WERI-Rb-1 (cell line): ENCODE results near the gene SLC39A1.
A peak's percentile ranks its signal among the peaks of the same experiment; 100 is the strongest.
"Not testable (repeated sequence)": the region's sequence is repeated elsewhere in the genome, so short reads cannot be mapped to it uniquely, and the experiment has no call there.

Experiments
- DNase-seq: peaks from one replicate; pipeline ENCODE4 v3.0.0-alpha.2; 2020
- H3K27ac ChIP-seq: fragments of 250-450 bp; sonication (Bioruptor Pico); 2 replicates; pipeline ENCODE4 v1.5.1; 2020; ENCODE audit warnings: mild to moderate bottlenecking, moderate library complexity
- H3K27me3 ChIP-seq: fragments of 250-450 bp; sonication (Bioruptor Pico); 2 replicates; pipeline ENCODE4 v1.5.1; 2021; ENCODE audit warnings: mild to moderate bottlenecking, low read depth, moderate library complexity; ENCODE audit not compliant: insufficient read depth, severe bottlenecking
- H3K36me3 ChIP-seq: fragments of 250-450 bp; sonication (Bioruptor Pico); 2 replicates; pipeline ENCODE4 v1.5.1; 2020; ENCODE audit warnings: mild to moderate bottlenecking, moderate library complexity
- H3K4me3 ChIP-seq: 2 replicates; pipeline ENCODE4 v1.5.1; 2011; ENCODE audit warnings: low read depth, mild to moderate bottlenecking, control low read depth, low read length
- H3K9me3 ChIP-seq: fragments of 250-450 bp; sonication (Bioruptor Pico); 2 replicates; pipeline ENCODE4 v1.5.1; 2021; ENCODE audit warnings: mild to moderate bottlenecking, moderate library complexity; ENCODE audit not compliant: severe bottlenecking
- TF ChIP-seq, protein P1 (sequence below): IDR thresholded peaks from 2 replicates; pipeline ENCODE4 v1.5.1; 2011; ENCODE audit warnings: low read depth, mild to moderate bottlenecking, control low read depth, inconsistent platforms, low read length

Gene SLC39A1

DNA sequence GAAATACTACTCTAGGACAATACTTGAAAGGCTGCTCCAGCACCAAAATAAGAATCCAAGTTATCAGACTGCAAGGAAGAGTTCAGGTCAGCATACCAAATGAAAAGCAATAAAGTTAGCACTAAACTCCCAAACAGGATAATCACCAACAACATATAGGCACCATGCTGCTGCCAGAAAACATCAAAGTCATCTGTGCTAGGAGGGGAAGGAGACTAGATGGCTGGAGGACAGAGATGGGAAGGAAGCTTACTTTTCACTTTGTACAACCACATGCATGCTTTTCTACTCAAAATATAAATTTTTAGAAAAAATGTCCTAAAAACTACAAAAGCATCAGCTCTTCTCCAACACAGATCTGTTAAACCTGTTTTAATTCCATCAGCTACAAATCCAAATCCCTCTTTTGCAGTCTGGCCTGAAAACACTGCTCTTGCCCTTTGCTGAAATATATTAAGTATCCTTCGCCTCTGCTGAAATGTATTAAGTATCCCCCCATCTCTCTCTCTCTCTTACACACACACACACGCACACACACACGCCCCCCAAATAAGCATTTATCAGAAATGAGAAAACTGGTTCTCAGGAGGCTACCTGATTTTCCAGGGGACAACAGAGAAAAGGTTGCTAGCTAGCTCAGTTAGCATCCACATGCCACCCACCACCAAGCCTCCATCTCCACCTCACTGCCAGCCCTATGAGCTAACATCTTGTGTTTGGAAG is 42.1 kb downstream of the SLC39A1 start:
- DNase-seq = no peak
- no peaks in the 10 kb centered on the region for H3K9me3 ChIP-seq
- H3K27me3 ChIP-seq = no peaks in the 10 kb centered on the region
- peaks cover 57% of the 10 kb centered on the region for H3K36me3 ChIP-seq
- H3K4me3 ChIP-seq = peak overlapping the region; percentile 88
- peak overlapping the region; percentile 96 for H3K27ac ChIP-seq
- TF ChIP-seq, protein P1, sequence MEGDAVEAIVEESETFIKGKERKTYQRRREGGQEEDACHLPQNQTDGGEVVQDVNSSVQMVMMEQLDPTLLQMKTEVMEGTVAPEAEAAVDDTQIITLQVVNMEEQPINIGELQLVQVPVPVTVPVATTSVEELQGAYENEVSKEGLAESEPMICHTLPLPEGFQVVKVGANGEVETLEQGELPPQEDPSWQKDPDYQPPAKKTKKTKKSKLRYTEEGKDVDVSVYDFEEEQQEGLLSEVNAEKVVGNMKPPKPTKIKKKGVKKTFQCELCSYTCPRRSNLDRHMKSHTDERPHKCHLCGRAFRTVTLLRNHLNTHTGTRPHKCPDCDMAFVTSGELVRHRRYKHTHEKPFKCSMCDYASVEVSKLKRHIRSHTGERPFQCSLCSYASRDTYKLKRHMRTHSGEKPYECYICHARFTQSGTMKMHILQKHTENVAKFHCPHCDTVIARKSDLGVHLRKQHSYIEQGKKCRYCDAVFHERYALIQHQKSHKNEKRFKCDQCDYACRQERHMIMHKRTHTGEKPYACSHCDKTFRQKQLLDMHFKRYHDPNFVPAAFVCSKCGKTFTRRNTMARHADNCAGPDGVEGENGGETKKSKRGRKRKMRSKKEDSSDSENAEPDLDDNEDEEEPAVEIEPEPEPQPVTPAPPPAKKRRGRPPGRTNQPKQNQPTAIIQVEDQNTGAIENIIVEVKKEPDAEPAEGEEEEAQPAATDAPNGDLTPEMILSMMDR = no peak

DNA sequence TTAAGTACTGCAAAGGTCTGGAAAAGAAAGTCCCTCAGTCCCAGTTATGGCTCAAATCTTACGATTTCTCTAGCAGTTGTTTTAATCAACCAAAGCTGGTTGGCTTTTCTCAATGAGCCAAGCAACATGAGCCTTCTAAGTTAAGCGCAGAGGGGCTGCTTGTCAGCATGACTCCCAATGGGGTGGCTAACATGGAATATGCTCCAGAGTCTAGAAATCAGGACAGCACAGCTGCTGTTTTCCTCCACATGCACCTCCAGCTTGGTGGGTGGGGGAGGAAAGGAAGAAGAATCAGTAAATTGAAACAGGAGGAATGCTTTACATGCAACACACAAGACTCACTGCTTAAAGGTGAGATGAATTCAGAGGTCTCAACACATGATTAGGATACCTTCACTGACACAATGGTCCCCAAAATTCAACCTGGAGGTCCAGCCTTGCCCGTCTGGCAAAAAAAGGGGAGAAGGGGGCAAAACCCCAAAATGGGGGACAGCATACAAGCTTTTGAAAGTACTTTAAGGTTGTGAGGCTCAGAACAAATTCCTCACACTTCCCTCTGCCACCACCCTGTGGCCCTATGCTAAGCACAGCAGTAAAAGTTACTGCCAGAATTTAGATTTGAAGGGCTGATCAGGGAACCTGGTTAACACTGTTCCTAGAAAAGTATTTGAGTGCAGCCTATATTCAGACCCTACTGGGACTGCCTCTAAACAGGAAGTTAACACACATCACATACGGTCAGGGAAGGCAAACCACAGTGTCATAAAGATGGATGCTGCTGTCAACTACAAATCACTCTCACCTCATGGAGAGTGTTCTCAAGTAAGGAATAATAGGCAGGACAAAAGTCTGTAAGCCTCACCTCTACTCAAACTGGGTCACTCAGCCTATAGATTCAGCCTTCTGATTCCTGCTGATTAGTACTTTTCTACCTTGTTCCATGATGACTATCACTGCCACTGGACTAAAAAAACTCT is 43.2 kb downstream of the SLC39A1 start:
- H3K4me3 ChIP-seq = no peak overlapping the region
- no peak overlapping the region for H3K27ac ChIP-seq

DNA sequence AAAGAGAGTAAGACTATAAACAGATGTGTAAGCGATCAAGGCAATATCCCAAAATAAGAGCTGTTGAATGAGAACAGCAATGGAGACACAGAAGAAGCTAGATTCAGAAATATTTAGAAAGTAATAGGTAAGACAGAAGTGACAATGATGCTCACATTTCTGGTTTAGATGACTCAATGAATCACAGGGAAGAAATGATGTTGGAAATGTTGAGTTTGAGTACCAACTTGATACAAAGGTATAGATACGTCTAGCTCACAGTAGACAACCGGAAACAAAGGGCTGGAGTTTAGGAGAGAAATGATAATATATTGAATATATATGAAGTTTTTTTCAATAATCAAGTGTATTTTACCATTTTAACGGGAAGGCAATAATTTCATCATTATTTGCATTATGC is 47.0 kb downstream of the SLC39A1 start:
- H3K27me3 ChIP-seq = no peaks in the 10 kb centered on the region
- peaks cover 83% of the 10 kb centered on the region for H3K36me3 ChIP-seq
- no peak for DNase-seq
- TF ChIP-seq, protein P1 = no peak
- no peak overlapping the region for H3K4me3 ChIP-seq
- no peaks in the 10 kb centered on the region for H3K9me3 ChIP-seq
- H3K27ac ChIP-seq = no peak overlapping the region

More for the DNA sequence above, 43.2 kb downstream of the SLC39A1 start:
- peaks cover 68% of the 10 kb centered on the region for H3K36me3 ChIP-seq
- TF ChIP-seq, protein P1 = peak; percentile 29
- H3K9me3 ChIP-seq = no peaks in the 10 kb centered on the region
- no peaks in the 10 kb centered on the region for H3K27me3 ChIP-seq
- no peak for DNase-seq

DNA sequence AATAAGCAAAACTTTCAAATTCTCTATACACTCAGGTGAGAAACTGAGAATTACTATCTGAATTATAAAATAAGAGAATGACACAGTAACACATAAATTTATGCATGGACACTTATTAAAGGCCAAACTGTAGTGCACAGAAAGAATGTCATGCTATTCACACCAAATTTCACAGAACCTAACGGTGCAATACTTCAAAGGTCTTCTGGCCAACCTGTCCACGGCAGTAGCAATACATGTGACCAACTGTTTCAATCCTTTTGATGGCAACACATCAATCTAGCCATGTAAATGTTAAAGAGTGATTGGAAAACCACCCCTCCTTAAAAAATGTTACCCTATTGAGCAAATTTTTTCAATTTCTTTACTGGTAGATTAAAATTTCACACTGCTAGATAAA is 51.0 kb downstream of the SLC39A1 start:
- Histone ChIP-seq H3K4me3 (no peak overlapping the region), H3K9me3 (no peaks in the 10 kb centered on the region), H3K27me3 (no peaks in the 10 kb centered on the region), H3K27ac (no peak overlapping the region), H3K36me3 (peaks cover 69% of the 10 kb centered on the region)
- TF ChIP-seq, protein P1 = no peak
- no peak for DNase-seq

DNA sequence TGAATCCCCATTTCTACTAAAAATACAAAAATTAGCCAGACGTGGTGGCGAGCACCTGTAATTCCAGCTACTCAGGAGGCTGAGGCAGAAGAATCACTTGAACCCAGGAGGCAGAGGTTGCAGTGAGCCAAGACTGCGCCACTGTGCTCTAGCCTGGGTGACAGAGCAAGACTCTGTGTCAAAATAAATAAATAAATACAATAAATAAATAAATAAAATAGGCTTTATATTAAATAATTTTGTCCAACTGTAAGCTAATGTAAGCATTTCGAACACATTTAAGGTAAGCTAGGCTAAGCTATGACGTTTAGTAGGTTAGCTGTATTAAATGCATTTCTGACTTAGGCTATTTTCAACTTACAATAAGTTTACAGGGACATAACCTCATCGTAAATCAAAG is 52.8 kb downstream of the SLC39A1 start:
- H3K27me3 ChIP-seq, DNase-seq, H3K27ac ChIP-seq, H3K9me3 ChIP-seq, H3K4me3 ChIP-seq: not testable (repeated sequence)
- peaks cover 58% of the 10 kb centered on the region for H3K36me3 ChIP-seq
